Esophagus mucosa (tissue), 1 donor: ENCODE data around the gene BICD2. TPM values are rescaled to one million over a fixed set of nuclear protein-coding genes. Genes with fewer than 3 reads are reported as not detected.
A peak's percentile ranks its signal among the peaks of the same experiment; 100 is the strongest.
"Not testable (repeated sequence)": the region's sequence is repeated elsewhere in the genome, so short reads cannot be mapped to it uniquely, and the experiment has no call there.

Experiments used
- ATAC-seq: fragments of 200-7000 bp; cut with Tn5 transposase; one replicate; pipeline ENCODE4 v1.9.1; 2020
- total RNA-seq: library from RNA; stranded (reverse); gene quantifications from one replicate; pipeline ENCODE4 v1.2.4, GENCODE V29; 2023
- donor health status: DM: yes; HTN: yes; CAD: no.

The BICD2 gene
- total RNA-seq, 1 donor from 2014 or later: 63.7 TPM

DNA sequence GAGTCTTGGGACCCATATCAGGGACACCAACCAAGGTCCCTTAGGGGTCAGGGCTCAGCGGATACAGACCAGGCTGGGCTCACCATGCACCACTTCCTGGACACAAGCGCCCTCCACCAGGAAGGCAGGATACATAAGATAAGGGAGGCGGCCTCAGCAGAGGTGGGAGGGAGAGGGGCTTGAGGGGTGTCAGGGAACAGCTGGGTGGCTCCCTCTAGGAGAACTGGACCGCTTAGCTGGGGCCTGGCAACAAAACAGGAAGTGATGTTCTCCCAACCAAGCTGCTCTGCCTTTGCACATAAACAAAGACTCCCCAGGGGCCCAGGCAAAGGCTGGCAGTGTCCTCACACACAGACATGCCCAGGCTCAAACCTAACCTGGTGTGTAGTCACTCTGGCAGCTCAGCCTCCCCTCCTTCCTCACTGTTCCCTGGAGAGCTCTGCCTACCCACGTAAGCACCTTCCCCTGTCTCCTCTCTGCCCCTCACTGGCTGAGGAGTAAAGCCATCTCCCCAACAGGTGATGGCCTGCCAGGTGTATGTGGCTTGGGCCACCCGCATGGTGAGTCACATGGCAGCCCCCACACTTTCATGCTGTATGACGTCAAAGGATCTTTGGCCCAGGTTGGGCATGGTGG, 5.8 kb upstream of the BICD2 start:
- ATAC-seq: peak; percentile 90

DNA sequence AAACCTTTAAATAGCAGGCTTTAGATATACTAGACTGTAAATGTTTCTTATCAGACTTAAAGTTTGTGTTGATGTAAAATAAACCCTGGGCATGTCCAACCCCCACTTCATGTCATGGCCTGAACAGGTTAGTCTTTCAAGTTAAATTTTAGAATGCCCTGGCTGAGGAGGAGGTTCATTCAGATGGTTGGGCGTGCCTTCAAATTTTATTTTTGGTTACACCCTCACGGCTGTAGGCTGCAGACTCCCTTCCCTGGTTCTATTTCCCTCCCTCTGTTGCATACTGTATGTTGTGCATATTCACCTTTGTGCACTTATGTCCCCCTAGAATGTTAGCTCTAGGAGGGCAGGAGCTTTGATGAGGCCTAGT, 5.3 kb upstream of the BICD2 start:
- peak; percentile 31 for ATAC-seq

DNA sequence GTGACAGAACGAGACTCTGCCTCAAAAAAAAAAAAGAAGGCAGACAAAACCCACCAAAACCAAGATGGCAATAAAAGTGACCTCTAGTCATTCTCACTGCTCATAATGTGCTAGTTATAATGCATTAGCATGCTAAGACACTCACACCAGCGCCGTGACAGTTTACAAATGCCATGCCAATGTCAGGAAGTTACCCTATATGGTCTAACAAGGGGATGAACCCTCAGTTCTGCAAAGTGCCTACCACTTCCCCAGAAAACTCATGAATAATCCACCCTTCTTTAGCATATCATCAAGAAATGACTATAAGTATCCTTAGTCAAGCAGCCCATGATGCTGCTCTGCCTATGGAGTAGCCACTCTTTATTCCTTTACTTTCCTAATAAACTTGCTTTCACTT, 4.7 kb upstream of the BICD2 start:
- ATAC-seq: no peak

DNA sequence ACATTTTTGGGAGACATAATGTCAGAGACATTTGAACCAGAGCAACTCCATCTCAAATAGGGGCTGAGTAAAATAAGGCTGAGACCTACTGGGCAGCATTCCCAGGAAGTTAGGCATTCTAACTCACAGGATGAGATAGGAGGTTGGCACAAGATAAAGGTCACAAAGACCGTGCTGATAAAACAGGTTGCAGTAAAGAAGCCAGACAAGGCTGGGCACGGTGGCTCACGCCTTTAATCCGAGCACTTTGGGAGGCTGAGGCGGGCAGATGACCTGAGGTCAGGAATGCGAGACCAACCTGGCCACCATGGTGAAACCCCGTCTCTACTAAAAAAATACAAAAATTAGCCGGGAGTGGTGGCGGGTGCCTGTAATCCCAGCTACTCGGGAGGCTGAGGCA, 4.2 kb upstream of the BICD2 start:
- ATAC-seq: not testable (repeated sequence)

DNA sequence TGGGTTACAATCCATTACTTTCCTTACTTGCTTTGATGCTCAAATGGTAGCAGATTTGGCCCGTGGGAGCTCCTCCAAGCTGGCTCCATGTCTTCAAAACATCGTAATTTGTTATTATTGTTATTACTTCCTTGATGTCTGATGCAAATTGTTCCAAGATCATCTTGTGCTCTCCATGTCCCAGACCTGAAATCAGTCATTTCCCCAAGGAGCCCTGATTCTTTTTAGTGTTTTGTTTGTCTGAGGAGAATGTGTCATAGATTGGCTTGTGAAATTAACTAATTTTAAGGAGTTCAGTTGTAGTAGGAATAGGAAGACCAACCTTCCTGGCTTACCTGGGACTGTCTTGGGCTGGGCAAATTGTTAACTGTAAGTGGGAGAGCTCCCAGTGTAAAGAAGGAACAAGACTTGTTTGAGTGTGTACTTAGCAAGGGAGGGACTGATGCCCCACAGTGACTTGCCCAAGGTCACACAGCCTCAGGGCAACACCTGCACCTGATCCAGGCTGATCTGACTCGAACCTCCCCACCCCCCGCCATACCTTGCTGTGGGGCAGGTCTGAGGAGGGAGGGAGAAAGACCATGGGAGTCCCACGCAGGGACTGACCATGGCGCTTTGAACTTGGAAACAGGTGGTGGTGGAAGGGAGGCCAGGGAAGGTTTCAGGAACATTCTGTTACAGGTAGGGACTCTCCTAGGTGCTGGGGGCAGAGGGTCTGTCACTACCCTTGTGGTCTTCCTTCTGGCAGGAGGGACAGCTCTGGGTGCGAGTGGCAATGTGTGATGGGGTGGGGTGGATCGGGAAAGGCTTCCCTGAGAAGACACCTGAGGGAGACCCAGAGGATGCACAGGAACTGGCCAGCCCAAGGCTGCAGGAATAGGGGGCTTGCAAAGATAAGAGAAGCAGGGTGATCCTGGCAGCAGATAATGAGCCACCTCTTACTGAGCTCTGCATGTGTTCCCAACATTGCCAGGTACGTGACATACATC, 2.7 kb upstream of the BICD2 start:
- no peak for ATAC-seq

DNA sequence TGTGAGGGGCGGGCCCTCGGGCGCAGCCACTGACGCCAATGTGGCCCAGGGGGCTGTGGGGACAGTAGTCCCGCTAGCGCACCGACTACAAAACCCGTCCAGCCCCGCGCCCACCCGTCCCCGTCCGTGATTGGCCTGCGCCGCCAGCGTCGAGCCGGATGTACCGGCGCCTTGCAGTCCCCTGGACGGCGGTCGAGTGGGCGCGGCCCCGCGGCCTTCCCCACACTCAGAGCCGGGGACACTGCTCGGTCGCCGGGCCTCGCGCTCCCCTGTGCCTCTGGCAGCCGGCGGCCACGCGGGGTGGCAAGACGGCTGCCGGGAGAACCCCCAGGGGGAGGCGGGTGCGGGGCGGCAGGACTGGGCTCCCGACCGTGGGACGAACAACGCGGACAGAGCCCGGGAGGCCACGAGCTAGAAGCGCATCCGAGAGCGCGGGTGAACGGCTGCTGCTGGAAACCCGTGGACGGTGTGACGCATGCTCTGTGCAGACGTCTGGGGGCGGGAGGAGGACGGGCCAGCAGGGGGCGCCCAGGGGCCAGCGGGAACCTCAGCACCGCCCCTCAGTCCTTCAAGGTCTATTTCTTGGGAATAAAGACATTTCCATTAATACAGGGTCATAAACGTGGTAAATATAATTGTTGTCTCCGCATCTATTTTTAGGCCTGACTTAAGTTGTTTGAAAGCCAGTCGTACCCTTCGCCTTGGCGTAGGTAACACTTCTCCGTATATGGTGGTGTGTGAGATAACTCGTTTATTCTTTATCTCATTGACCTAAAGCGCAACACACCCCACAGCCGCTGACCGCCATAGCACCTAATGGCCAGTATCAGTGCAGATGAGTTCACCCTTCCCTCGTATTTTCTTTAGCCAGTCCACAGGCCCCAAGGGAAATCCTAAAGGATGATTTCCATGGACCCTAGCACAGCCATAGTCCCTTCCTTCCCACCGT, 629 bp upstream of the BICD2 start:
- peak; percentile 93 for ATAC-seq

DNA sequence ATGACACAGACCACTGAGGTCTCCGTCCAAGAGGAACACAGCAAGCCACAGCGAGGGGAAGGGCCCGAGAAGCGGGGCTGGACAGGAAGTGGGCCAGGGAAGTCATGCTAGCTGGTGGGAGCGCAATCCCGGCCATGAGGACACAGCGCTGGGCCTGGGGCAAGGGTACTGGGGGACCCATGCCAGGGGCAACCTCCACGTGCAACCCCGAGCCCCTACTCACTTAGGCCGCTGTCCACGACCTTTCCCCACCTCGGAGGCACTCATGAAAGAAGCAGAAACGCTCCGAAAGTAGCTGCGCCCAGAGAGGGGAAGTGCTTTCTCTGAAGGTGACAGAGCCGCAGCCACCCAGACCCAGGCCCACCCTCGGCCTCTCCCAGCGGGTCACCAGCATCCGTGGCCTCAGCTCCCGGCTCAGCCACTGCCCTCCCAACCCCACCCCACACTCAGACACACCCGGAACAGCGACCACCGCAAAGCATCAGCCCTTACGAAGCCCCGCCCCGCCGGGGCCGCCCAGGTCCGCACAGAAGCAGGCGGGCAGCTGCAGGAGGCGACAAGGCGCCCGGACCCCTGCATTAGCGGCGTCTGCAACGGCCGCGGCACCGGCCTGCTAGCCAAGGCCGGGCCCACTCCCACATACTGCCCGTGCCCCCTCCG, 782 bp downstream of the BICD2 start:
- no peak for ATAC-seq

DNA sequence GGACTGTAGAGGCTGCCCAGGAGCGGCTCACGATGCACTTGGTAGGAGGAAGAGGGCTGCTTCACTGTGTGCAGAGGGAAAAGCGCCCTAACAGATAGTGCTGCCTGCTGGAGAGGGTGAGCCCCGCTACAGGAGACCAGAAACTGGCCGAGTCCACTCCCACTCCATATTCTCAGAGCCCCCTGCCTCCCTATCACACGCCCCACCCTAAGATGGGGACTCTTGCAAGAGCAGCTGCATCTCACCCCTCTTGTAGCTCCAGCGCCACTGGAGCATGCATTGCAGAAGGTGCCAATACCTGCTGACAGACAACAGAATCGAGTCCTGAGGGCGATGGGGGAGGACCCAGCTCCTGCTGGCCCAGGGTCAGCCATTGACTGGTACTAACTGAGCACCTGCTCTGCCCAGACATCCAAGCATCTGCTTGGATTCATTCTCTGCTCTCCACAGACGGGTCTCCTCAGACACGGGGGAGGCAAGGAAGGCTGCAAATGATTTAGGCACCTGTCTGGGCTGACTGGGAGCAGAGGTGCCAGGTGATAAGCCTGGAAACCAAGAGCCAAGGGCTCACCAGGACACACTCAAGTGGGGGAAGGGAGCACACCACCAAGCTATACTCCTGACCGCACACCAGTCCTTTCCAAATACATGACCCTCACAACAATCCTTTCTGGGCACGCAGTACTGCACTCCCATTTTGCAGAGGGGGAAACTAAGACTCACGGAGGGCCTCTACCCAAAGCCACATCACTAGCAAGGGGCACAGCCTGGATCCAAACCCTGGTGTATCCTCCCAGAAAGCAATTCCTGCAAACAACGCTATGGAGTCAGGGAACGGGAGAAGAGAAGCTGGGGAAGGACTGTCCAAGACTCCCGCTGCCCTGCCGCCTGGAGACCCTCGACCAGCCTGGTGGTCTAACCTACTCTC, 1.6 kb downstream of the BICD2 start:
- no peak for ATAC-seq

DNA sequence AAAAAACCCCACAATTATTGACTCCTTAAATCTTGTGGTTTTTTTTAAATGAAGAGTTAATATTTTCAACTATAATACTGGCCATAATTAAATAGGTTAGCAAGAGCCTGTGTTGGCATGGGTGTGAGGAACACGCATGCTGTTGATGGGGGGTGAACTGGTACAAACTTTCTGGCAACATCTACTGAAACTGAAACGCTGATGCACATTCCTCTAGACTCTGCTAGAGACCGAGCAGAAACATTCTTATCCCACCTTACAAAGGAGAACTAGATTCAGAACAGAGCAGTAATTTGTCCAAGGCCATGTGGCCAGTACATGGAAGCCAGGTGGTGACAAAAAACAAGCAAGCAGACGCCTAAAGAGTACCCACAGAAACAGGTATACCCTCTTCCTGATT, 2.4 kb downstream of the BICD2 start:
- ATAC-seq: no peak

DNA sequence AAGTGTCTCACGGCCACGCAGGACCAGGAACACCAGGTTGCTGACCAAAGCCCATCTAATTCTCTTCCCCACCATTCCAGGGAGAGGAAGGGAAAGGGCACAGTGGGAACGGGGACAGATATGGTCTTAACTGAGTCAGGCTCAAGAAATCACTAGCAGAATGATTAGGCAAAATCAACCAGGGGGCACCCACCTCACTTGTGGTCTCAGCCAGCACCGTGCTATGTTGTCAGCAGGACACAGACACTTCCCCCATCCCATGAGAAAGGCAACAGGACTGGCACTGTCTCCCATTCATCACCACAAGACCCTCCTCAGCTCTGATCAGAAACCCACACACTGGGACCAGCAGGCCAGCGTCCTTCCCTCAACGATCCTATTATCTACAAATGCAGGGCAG, 2.9 kb downstream of the BICD2 start:
- ATAC-seq: no peak

DNA sequence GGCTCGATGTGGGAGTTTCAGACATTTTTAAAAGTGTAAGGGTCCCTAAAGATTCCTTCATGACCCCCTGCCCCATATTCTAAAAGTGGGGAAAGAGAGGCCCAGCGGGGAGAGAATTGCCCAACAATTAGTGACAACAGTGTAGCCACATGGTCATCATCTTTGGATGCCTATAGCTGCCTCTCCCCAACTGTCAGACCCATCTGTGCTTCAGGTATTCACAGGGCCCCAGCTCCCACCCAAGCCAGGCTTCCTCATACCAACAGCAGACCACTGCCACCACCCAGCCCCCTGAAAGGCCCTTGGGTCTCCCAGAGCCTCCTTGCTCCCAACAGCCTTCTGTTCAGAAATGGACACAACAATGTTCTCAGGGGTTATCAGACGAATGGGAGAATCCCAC, 4.1 kb downstream of the BICD2 start:
- no peak for ATAC-seq

DNA sequence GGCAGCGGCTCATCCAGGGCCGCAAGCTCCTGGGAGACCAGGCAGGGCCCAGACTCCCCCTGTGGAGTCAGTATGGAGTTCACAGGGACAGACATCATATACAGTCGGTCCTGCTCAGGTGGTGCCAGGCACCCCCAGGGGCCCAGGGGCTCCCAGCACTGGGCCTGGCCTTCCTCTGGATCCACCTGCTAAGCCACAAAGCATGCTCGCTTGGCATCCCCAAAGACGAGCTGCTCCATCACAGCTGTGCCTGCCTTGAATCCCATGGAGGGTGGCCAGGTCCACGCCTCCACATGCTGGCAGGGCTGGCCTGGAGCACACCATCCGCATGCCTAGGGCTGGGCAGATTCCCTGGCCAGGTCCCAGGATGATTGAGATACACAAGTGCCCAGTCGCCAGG, 4.6 kb downstream of the BICD2 start:
- peak; percentile 24 for ATAC-seq

DNA sequence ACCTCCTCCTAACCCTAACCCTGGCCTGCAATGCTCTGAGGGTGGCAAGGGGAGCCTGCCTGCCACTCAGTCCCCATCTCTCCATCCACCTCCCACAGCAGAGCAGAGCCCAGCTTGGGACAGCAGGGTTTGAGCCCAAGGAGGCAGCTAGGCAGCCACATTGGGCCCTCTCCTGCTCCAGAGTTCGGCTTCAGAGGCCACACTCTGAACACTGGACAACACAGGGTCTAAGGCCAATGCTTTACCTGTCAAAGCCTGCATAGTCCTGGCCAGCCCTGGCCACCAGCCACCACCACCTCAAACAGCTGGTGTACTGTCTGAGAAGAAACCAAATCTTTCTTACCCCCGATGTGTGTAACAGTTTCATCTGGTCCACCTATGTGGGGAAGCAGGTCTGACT, 5.2 kb downstream of the BICD2 start:
- no peak for ATAC-seq

DNA sequence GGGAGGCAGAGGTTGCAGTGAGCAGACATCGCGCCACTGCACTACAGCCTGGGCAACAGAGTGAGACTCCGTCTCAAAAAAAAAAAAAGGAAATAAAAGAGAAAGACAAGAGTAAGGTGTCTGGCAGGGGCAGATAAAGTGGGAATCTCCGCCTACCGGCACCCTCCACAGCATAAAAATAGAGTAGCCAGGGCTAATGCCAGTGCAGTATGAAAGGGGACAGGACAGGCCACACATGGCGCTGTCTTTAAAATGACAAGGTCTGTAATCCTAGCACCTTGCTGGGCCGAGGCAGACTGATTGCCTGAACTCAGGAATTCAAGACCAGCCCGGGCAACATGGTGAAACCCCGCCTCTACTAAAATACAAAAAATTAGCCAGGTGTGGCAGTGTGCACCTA, 7.8 kb downstream of the BICD2 start:
- ATAC-seq: no peak

DNA sequence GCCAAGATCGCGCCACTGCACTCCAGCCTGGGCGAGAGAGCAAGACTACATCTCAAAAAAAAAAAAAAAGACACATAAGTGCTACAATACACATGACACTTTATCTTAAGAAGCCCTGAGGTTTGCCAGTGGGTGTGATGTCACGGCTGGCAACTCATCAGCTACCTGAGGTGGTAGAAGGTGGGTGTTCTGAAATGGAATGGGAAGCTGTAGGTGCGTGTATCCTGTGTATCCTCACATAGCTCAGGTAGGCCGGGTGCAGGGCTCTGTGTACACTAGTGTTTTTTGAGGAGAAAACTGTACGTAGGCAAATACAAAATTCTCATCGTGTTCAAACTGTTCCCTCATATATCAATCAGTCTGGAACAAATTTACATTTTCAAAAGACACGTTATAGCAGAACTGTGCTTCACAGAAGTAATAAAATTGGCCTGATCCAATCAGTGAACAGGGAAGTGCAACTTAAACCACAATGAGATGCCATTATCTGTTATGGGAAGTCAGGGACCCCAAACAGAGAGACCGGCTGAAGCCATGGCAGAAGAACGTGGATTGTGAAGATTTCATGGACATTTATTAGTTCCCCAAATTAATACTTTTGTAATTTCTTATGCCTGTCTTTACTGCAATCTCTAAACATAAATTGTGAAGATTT, 10.4 kb downstream of the BICD2 start:
- no peak for ATAC-seq

DNA sequence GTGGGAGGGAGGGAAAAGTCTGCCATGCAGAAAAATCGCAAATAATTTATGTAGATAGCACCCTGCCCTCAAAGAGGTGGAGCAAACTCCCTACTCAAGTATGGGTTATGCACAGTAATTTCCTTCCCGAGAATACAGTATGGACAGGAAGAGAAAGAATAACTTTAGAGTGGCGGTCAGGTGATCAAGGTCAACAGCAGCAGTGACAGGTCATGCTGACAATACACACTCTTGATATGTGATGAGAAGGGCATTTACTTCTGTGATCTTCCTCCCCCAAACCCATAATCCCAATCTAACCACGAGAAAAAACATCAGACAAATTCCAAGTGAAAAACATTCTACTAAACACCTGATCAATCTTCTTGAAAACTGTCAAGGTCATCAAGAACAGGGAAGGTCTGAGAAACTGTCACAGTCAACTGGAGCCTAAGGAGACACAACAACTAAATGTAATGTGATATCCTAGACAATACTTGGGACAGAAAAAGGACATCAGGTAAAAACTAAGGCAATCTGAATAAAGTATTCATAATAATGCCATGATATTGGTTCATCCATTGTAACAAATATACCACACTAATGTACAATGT, 11.7 kb downstream of the BICD2 start:
- ATAC-seq: no peak

DNA sequence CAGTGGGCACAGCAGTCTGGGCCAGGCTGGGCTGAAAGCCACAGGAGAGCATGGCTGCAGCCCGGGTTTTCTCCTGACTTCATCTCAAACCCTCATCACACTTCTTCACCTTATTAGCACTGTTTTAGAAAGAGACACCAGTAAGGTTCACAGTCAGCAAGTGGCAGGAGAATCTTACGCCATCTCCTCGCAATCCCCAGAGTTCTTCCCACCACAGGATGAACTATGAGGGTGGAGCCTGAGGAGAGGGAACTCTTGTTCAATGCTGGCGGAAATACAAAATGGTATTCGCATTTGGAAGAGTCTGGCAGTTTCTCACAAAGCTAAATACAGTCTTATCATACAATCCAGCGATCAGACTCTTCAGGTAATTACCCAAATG, 14.7 kb downstream of the BICD2 start:
- ATAC-seq: no peak

DNA sequence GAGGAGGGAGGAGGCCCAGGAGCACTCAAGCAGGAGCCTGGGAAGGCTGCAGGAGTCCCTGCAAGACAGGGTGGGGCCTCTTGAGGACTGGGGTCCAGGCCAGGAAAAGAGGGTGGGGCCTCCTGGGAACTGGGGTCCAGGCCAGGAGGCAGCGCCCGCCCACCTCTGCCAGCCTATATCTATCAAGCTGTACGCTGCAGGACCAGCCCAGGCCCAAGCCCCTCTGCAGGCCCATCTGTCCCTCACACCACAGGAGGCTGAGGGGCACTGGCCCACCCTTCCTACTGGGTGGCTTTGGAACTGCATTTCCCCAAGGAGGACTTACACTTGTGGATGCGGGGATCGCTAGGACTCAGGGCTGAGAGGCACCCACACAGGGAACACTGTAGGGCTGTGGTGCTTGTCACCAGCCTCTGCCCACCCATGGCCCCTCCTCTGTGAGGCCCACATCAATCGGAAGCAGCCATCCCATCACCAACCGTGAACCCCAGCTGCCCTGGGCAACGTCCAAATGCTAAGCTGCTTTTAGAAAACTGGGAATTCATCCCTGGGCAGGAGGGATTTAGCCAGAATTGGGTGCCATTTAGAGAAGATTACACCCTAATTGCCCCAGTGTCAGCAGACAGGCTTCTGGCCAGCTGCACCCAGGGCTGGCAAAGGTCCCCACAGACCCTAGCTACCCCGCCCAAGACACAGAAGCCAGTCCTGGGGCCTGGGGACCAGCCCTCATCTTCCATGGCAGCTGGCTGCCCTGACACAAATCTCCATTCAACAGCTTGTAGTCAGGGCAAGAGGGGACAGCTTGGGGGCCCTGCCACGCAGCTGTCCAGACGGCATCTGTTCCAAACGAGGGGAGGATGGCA, 15.3 kb downstream of the BICD2 start:
- ATAC-seq: peak; percentile 17

DNA sequence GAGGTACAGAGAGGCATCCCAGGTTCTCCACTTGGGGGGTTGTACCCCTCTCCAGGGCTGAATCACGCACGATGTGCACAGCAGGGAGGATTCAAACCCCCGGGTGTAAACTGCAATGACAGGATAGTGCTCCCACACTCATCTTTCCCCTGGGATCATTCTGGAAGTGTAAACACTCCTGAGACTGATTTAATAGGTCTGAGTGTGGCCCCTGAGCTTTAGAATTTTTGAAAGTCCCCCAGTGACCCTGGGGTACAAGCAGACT, 16.5 kb downstream of the BICD2 start:
- no peak for ATAC-seq
